GM12878 (cell line): ENCODE data around the gene B4GALT5. TPM values are rescaled to one million over a fixed set of nuclear protein-coding genes. Genes with fewer than 3 reads are reported as not detected.

Experiments used
- IKZF2 ChIP-seq, 2 experiments: fragments of 450-650 bp; IDR thresholded peaks; 2 replicates each; pipeline ENCODE4 v1.6.1; 2017; ENCODE audit warnings: mild to moderate bottlenecking in 2 of 2, moderate library complexity in 2 of 2
- polyA plus RNA-seq, 11 experiments: library from polyadenylated mRNA; depleted of rRNA in 4 of 11; unstranded in 6 of 11; stranded (reverse) in 5 of 11; fragments of >200 nt; fragmentation: Nextera tagmentation in 4 of 11; fragmentation: Illumina TruSeq in 1 of 11; extraction: Ambion mirVana in 4 of 11; extraction: Trizol in 1 of 11; gene quantifications; 1 replicate in 1 of 11; 2 replicates in 10 of 11; pipeline versions ENCODE4 v1.2.1 to v1.2.3, GENCODE V29; 2011 to 2016; ENCODE audit warnings: inconsistent platforms in 2 of 11, missing spikeins in 2 of 11, low read depth in 1 of 11
- total RNA-seq, 4 experiments: library from RNA; depleted of rRNA in 3 of 4; stranded (reverse); fragments of >200 nt in 3 of 4; fragmentation: Illumina TruSeq in 1 of 4; extraction: Trizol in 1 of 4; gene quantifications; 2 replicates each; pipeline versions ENCODE4 v1.2.1 to v1.2.3, GENCODE V29; 2013 to 2021
- TF ChIP-seq, protein P1 (sequence below): fragments of 450-650 bp; formaldehyde crosslinking; IDR thresholded peaks from 2 replicates; pipeline ENCODE4 v1.4.0; 2022; ENCODE audit warnings: mild to moderate bottlenecking, moderate library complexity
- TF ChIP-seq, protein P2 (sequence below): fragments of 450-650 bp; IDR thresholded peaks from 2 replicates; pipeline ENCODE4 v1.6.1; 2016; ENCODE audit warnings: mild to moderate bottlenecking, moderate library complexity, borderline replicate concordance
- TF ChIP-seq, protein P3 (sequence below): fragments of 450-650 bp; IDR thresholded peaks from 2 replicates; pipeline ENCODE4 v1.6.1; 2014; ENCODE audit warnings: mild to moderate bottlenecking

The B4GALT5 gene
- total and polyA plus RNA-seq, 10 of the 15 experiments (the other 5 are each of a cell fraction or from before 2014, with no cell fraction given) = 2.0 to 55.5 (median 20.2) TPM

DNA sequence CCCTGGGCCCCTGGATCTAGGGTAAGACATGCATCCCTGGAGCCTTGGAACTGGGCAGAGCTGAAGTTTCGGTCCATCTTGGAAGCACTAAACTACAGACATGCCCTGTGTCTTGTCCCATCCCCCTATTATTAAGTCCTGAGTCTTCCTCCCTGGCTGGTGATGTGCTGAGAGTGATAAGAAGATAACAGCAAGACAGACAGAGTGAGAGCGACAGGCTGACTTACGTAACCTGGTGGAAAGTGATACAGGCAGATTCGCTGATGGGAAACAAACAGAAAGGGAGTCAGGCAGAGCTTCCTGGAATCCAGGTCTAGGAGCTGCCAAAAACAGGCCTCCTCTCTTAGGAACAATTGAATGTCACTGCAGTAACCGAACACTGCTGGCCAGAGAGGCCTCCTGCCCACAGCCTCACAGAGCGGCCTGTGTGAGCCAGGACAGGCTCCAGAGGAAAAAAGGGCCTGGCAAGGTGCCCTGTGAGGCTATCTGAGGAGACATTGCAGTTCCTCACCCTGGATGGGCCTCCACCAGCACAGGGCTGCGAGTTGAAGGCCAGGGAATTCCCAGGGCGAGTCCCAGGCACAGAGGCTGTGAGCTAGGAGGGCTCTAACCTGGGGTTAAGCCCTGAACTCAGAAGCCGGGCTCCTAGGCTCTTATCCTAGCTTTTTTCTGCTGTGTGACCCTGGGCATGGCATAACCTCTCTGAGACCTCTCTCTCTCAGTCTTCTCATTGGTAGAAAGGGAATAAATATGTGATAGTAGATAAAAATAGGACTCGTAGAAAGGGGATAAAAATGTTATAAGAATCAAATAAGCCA, 34.2 kb upstream of the B4GALT5 start (continued):
- TF ChIP-seq, protein P1, sequence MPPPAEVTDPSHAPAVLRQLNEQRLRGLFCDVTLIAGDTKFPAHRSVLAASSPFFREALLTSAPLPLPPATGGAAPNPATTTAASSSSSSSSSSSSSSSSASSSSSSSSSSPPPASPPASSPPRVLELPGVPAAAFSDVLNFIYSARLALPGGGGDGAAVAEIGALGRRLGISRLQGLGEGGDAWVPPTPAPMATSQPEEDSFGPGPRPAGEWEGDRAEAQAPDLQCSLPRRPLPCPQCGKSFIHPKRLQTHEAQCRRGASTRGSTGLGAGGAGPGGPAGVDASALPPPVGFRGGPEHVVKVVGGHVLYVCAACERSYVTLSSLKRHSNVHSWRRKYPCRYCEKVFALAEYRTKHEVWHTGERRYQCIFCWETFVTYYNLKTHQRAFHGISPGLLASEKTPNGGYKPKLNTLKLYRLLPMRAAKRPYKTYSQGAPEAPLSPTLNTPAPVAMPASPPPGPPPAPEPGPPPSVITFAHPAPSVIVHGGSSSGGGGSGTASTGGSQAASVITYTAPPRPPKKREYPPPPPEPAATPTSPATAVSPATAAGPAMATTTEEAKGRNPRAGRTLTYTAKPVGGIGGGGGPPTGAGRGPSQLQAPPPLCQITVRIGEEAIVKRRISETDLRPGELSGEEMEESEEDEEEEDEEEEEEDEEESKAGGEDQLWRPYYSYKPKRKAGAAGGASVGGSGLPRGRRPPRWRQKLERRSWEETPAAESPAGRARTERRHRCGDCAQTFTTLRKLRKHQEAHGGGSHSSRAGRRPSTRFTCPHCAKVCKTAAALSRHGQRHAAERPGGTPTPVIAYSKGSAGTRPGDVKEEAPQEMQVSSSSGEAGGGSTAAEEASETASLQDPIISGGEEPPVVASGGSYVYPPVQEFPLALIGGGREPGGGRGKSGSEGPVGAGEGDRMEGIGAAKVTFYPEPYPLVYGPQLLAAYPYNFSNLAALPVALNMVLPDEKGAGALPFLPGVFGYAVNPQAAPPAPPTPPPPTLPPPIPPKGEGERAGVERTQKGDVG = no peak
- TF ChIP-seq IKZF2 (IDR thresholded peaks at IDR 0.05) = no peak
- TF ChIP-seq, protein P2, sequence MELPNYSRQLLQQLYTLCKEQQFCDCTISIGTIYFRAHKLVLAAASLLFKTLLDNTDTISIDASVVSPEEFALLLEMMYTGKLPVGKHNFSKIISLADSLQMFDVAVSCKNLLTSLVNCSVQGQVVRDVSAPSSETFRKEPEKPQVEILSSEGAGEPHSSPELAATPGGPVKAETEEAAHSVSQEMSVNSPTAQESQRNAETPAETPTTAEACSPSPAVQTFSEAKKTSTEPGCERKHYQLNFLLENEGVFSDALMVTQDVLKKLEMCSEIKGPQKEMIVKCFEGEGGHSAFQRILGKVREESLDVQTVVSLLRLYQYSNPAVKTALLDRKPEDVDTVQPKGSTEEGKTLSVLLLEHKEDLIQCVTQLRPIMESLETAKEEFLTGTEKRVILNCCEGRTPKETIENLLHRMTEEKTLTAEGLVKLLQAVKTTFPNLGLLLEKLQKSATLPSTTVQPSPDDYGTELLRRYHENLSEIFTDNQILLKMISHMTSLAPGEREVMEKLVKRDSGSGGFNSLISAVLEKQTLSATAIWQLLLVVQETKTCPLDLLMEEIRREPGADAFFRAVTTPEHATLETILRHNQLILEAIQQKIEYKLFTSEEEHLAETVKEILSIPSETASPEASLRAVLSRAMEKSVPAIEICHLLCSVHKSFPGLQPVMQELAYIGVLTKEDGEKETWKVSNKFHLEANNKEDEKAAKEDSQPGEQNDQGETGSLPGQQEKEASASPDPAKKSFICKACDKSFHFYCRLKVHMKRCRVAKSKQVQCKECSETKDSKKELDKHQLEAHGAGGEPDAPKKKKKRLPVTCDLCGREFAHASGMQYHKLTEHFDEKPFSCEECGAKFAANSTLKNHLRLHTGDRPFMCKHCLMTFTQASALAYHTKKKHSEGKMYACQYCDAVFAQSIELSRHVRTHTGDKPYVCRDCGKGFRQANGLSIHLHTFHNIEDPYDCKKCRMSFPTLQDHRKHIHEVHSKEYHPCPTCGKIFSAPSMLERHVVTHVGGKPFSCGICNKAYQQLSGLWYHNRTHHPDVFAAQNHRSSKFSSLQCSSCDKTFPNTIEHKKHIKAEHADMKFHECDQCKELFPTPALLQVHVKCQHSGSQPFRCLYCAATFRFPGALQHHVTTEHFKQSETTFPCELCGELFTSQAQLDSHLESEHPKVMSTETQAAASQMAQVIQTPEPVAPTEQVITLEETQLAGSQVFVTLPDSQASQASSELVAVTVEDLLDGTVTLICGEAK = no peak
- TF ChIP-seq, protein P3, sequence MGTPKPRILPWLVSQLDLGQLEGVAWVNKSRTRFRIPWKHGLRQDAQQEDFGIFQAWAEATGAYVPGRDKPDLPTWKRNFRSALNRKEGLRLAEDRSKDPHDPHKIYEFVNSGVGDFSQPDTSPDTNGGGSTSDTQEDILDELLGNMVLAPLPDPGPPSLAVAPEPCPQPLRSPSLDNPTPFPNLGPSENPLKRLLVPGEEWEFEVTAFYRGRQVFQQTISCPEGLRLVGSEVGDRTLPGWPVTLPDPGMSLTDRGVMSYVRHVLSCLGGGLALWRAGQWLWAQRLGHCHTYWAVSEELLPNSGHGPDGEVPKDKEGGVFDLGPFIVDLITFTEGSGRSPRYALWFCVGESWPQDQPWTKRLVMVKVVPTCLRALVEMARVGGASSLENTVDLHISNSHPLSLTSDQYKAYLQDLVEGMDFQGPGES = no peak
- TF ChIP-seq, all 136 proteins: peak for 0
